NCI-H1436 treated with DMSO at 0.1 percent for 48 hours (cell line): ENCODE measurements around the gene FAF1.

Experiments used
- DNase-seq: peaks from one replicate; lab custom pipeline; 2025; lab: John Stamatoyannopoulos, UW

The FAF1 gene

GRCh38 chr1:50415235-50416149 lies 544.6 kb downstream of the FAF1 start:
- DNase-seq = no peak

- DNase-seq = no peak
Measured at GRCh38 chr1:50414853-50415234, 545.2 kb downstream of the FAF1 start.

GRCh38 chr1:50412813-50413476 lies 547.1 kb downstream of the FAF1 start:
- no peak for DNase-seq

GRCh38 chr1:50405814-50406213 lies 554.3 kb downstream of the FAF1 start:
- no peak for DNase-seq

GRCh38 chr1:50393522-50394120 lies 566.4 kb downstream of the FAF1 start:
- no peak for DNase-seq
